Measurements from ENCODE around the gene ZFAND2A.
"Not testable (repeated sequence)": the region's sequence is repeated elsewhere in the genome, so short reads cannot be mapped to it uniquely, and the experiment has no call there.

Gene ZFAND2A

GRCh38 chr7:1174881-1175596 lies 15.0 kb upstream of the ZFAND2A start:
- DNase-seq (ENCODE audit: low read depth), result no peak

- DNase-seq (ENCODE audit: low read depth), result no peak
Observed at GRCh38 chr7:1174002-1174401, 14.0 kb upstream of the ZFAND2A start.

GRCh38 chr7:1172666-1173523 lies 12.9 kb upstream of the ZFAND2A start:
- no peak for DNase-seq (ENCODE audit: low read depth)

GRCh38 chr7:1171516-1171915 lies 11.5 kb upstream of the ZFAND2A start:
- not testable (repeated sequence) for DNase-seq (ENCODE audit: low read depth)

GRCh38 chr7:1170741-1171501 lies 10.9 kb upstream of the ZFAND2A start:
- DNase-seq (ENCODE audit: low read depth), result no peak

GRCh38 chr7:1169409-1170368 lies 9.7 kb upstream of the ZFAND2A start:
- DNase-seq (ENCODE audit: low read depth), result peak; percentile 73

GRCh38 chr7:1168422-1168821 lies 8.4 kb upstream of the ZFAND2A start:
- no peak for DNase-seq (ENCODE audit: low read depth)

GRCh38 chr7:1164436-1164835 lies 4.4 kb upstream of the ZFAND2A start:
- DNase-seq (ENCODE audit: low read depth), result no peak

- DNase-seq (ENCODE audit: low read depth), result no peak
Observed at GRCh38 chr7:1163121-1163520, 3.1 kb upstream of the ZFAND2A start.

GRCh38 chr7:1160670-1161021 lies 650 bp upstream of the ZFAND2A start:
- no peak for DNase-seq (ENCODE audit: low read depth)

- DNase-seq (ENCODE audit: low read depth), result not testable (repeated sequence)
Observed at GRCh38 chr7:1159231-1159630, 765 bp downstream of the ZFAND2A start.

- no peak for DNase-seq (ENCODE audit: low read depth)
Observed at GRCh38 chr7:1158203-1159126, 1.5 kb downstream of the ZFAND2A start.

- DNase-seq (ENCODE audit: low read depth), result no peak
Observed at GRCh38 chr7:1156782-1157535, 3.0 kb downstream of the ZFAND2A start.

GRCh38 chr7:1155818-1156781 lies 3.9 kb downstream of the ZFAND2A start:
- DNase-seq (ENCODE audit: low read depth), result not testable (repeated sequence)

GRCh38 chr7:1154172-1154739 lies 5.7 kb downstream of the ZFAND2A start:
- DNase-seq (ENCODE audit: low read depth), result no peak

GRCh38 chr7:1152492-1152891 lies 7.5 kb downstream of the ZFAND2A start:
- DNase-seq (ENCODE audit: low read depth), result no peak

- DNase-seq (ENCODE audit: low read depth), result no peak
Observed at GRCh38 chr7:1151653-1152425, 8.2 kb downstream of the ZFAND2A start.
